Measurements from ENCODE around the gene RPS16. TPM values are rescaled to one million over a fixed set of nuclear protein-coding genes. Genes with fewer than 3 reads are reported as not detected.
A peak's percentile ranks its signal among the peaks of the same experiment; 100 is the strongest.

Gene RPS16
- total and polyA plus RNA-seq, 12 donors: 936 to 3,280 (median 1,424) TPM

DNA sequence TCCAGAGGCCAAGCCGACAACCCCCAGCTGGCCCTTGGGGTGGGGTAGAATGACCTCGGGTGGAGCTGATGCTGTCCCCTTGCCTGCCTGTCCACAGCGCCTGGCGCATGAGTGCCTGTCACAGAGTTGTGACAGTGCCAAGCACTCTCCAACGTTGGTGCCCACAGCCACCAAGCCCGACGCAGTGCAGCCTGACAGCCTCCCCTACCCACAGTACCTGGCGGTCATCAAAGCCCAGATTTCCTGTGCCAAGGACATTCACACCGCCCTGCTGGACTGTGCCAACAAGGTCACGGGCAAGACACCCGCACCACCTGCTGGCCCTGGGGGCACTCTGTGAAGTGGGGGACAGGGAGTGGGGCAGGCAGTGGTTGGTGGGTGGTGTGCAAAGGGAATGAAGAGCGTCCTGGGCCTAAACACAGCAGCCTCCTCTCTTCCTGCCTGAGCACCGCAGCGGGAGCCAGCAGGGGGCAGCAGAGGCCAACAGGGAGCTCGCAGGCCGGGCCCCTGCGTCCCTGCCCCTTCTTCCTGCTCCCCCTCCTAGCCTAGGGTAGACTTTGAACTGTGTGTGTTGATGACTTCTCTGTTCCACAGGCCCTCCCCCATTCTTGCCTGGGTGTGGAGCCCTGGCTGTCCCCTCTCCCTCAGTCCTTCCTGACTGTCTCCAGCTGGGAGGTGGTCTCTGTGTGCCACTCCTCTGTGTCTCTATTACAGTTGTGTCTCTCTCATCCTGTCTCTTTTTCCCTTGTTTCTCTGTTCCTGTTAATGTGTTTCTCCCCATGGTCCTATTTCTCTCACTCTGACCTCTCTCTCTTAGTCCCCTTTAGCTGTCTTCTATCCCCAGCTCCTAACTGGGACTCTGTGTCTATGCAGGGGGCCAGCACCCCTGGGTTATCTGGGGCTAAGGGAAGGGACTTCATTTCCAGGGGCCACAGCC lies 38.1 kb downstream of the RPS16 start:
- TF ChIP-seq, protein P1, sequence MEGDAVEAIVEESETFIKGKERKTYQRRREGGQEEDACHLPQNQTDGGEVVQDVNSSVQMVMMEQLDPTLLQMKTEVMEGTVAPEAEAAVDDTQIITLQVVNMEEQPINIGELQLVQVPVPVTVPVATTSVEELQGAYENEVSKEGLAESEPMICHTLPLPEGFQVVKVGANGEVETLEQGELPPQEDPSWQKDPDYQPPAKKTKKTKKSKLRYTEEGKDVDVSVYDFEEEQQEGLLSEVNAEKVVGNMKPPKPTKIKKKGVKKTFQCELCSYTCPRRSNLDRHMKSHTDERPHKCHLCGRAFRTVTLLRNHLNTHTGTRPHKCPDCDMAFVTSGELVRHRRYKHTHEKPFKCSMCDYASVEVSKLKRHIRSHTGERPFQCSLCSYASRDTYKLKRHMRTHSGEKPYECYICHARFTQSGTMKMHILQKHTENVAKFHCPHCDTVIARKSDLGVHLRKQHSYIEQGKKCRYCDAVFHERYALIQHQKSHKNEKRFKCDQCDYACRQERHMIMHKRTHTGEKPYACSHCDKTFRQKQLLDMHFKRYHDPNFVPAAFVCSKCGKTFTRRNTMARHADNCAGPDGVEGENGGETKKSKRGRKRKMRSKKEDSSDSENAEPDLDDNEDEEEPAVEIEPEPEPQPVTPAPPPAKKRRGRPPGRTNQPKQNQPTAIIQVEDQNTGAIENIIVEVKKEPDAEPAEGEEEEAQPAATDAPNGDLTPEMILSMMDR (IDR thresholded peaks at IDR 0.05): peak; percentile 95 to 99 (median 98)
- ATAC-seq (peak; percentile 77 to 87 (median 84)), DNase-seq (peak; percentile 88 to 93)
- H3K27me3 ChIP-seq: no peaks in the 10 kb centered on the region
- 23 to 30% methylated on average over 15 to 17 of the region's 17 CpGs for WGBS, 2 donors
- H3K4me3 ChIP-seq: peak overlapping the region in 3 of 10 donors; percentile 3 to 28 (median 21)
- intact Hi-C loops (cut with DNase I): loop anchor here in 6 of 10 donors (1.0 to 5.0 kb wide), 5 partner anchors 13 to 140 kb away; partner anchors contain the start of genes EID2B (in 3 of the 6) and PLEKHG2 (in 1 of the 6)
- peaks cover 0 to 58% (median 9%) of the 10 kb centered on the region in 9 donors for H3K36me3 ChIP-seq
- H3K4me1 ChIP-seq: peaks cover 12 to 59% (median 31%) of the 10 kb centered on the region in 9 donors
- no peaks in the 10 kb centered on the region for H3K9me3 ChIP-seq
- H3K27ac ChIP-seq: peak overlapping the region; percentile 32 to 97 (median 78)

DNA sequence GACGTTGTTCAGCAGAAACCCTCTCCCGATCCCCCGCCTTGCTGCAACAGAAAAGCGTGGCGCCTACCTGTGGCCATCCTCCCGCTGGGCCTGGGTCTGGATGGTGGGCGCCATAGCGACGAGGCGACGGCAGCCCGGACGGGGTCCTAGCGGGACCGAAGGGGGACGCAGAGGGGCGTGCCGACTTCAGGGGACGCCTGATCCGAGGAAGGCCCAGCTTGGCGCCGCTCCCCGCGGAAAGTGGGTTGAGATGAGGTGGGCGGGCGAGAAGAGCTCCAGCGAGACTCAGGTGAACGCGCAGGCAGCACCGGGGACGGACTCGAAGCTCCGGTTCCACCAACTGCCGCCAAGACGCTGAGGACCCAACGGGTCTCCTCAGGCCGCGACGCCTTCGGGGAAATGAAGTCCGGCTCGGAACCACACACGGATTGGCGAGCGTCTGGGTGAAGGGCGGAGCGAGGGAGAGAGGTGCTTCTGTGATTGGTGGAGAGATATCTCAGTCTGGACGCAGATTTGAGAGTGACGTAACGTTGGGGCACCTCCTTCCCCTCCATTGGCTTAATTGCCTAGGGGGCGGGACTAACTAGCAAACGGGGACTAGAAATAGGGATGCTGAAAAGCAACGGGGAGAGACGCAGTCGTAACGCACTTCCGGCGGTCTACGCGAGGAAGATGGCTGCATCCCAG lies 44.9 kb downstream of the RPS16 start, which contains the start of the genes MED29 and PAF1:
MED29 (plus strand) TSS at position 628 of the 687 bp plus-strand sequence; CDS start at position 673, 45 bp downstream.
PAF1 (minus strand) TSS at position 356 of the 687 bp plus-strand sequence; CDS start at position 114, 242 bp downstream.
- peaks cover 12 to 27% (median 24%) of the 10 kb centered on the region in 9 donors for H3K4me1 ChIP-seq
- peak within 1 kb of the TSS; percentile 66 to 99 (median 94) for H3K4me3 ChIP-seq
- H3K36me3 ChIP-seq: peaks cover 0 to 75% (median 43%) of the 10 kb centered on the region in 9 donors
- TF ChIP-seq, protein P1 (IDR thresholded peaks at IDR 0.05): peak in 2 of 9 donors; percentile 4 to 16
- peak; percentile 94 to 99 for DNase-seq
- intact Hi-C loops (cut with DNase I): loop anchor here in 3 of 10 donors (1.0 to 5.0 kb wide), 4 partner anchors 48 to 54 kb away; partner anchors contain the start of genes SAMD4B (in 2 of the 3) and SUPT5H (in 1 of the 3)
- ATAC-seq: peak; percentile 94 to 98 (median 96)
- WGBS, 2 donors: 0% methylated on average over 60 of the region's 60 CpGs
- no peaks in the 10 kb centered on the region for H3K9me3 ChIP-seq
- H3K27me3 ChIP-seq: no peaks in the 10 kb centered on the region
- H3K27ac ChIP-seq: peak within 1 kb of the TSS; percentile 94 to 100 (median 98)

DNA sequence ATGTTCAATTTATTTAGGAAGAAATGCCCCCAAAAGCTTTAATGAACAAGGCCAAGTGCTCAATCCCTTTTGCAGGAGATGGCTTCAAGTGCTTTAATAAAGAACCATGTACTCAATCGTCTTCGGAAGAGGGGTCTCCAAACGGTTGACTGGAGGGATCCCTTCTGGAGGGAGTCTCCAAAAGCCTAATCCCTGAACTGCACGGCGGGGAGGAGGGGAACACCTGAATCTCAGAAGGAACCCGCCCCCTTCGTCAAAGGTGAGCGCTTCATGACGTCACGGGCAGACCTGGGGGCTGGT lies 45.3 kb downstream of the RPS16 start:
- TF ChIP-seq, protein P1 (IDR thresholded peaks at IDR 0.05): no peak
- peaks cover 12 to 27% (median 24%) of the 10 kb centered on the region in 9 donors for H3K4me1 ChIP-seq
- H3K27me3 ChIP-seq: no peaks in the 10 kb centered on the region
- WGBS, 2 donors: 0 to 1% methylated on average over 10 of the region's 10 CpGs
- peak overlapping the region; percentile 94 to 100 (median 98) for H3K27ac ChIP-seq
- ATAC-seq (peak in 2 of 8 donors; percentile 8 to 19), DNase-seq (no peak)
- no peaks in the 10 kb centered on the region for H3K9me3 ChIP-seq
- H3K4me3 ChIP-seq: peak overlapping the region; percentile 66 to 99 (median 94)
- intact Hi-C loops (cut with DNase I): loop anchor here in 3 of 10 donors (1.0 to 5.0 kb wide), 4 partner anchors 48 to 54 kb away; partner anchors contain the start of genes SAMD4B (in 2 of the 3) and SUPT5H (in 1 of the 3)
- H3K36me3 ChIP-seq: peaks cover 0 to 75% (median 46%) of the 10 kb centered on the region in 9 donors

All from heart right ventricle (tissue), 16 donors.